Measurements from ENCODE around the gene SELL. TPM values are rescaled to one million over a fixed set of nuclear protein-coding genes. Genes with fewer than 3 reads are reported as not detected.

The SELL gene
- total RNA-seq, 1 donor from 2014 or later, result not detected

DNA sequence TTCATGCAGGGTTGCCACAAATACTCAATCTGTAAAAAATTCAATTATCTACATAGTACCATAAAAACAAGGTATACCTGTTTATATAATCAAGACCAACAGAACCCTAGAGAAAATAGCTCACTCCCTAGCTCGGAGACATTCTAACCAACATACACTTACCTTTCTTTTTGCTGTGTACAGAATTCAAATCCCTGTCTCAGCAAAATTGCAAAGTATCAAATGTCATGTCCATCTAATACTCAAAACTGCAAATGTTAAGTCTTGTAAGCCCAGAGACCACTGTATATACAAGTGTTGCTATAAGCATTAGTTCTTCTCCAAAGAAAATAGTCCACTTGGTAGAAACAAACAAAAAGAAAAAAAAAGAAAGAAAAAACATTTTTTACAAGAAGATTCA, 38.6 kb upstream of the SELL start:
- H3K4me3 ChIP-seq, result no peak overlapping the region
- no peak overlapping the region for H3K4me3 Mint-ChIP-seq
- H3K36me3 ChIP-seq, result no peaks in the 10 kb centered on the region
- no peak overlapping the region for H3K4me2 ChIP-seq
- no peaks in the 10 kb centered on the region for H3K79me2 ChIP-seq (ENCODE audit: low read depth)
- no peaks in the 10 kb centered on the region for H3K27me3 ChIP-seq
- H3K36me3 Mint-ChIP-seq, result no peaks in the 10 kb centered on the region
- no peaks in the 10 kb centered on the region for H3K9me3 Mint-ChIP-seq
- no peak overlapping the region for H3K27ac Mint-ChIP-seq
- TF ChIP-seq EZH2 (IDR thresholded peaks at IDR 0.05) (no peak), EZH2phosphoT487 (IDR thresholded peaks at IDR 0.05) (no peak)
- TF ChIP-seq, protein P1, sequence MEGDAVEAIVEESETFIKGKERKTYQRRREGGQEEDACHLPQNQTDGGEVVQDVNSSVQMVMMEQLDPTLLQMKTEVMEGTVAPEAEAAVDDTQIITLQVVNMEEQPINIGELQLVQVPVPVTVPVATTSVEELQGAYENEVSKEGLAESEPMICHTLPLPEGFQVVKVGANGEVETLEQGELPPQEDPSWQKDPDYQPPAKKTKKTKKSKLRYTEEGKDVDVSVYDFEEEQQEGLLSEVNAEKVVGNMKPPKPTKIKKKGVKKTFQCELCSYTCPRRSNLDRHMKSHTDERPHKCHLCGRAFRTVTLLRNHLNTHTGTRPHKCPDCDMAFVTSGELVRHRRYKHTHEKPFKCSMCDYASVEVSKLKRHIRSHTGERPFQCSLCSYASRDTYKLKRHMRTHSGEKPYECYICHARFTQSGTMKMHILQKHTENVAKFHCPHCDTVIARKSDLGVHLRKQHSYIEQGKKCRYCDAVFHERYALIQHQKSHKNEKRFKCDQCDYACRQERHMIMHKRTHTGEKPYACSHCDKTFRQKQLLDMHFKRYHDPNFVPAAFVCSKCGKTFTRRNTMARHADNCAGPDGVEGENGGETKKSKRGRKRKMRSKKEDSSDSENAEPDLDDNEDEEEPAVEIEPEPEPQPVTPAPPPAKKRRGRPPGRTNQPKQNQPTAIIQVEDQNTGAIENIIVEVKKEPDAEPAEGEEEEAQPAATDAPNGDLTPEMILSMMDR (IDR thresholded peaks at IDR 0.05), result no peak
- no peaks in the 10 kb centered on the region for H3F3A ChIP-seq (ENCODE audit: low read depth)
- DNase-seq (ENCODE audit: low spot score), result no peak
- no peaks in the 10 kb centered on the region for H4K20me1 ChIP-seq (ENCODE audit: low read depth)
- H3K4me1 Mint-ChIP-seq, result no peaks in the 10 kb centered on the region
- H3K27me3 Mint-ChIP-seq (ENCODE audit: insufficient read depth, low read depth), result no peaks in the 10 kb centered on the region
- no peak overlapping the region for H2AFZ ChIP-seq (replicated peaks)
- H3K27ac ChIP-seq, result no peak overlapping the region
- H3K9ac ChIP-seq, result no peak overlapping the region
- no peaks in the 10 kb centered on the region for H3K9me3 ChIP-seq (ENCODE audit: low read depth)
- H3K4me1 ChIP-seq, result peaks cover 11% of the 10 kb centered on the region

DNA sequence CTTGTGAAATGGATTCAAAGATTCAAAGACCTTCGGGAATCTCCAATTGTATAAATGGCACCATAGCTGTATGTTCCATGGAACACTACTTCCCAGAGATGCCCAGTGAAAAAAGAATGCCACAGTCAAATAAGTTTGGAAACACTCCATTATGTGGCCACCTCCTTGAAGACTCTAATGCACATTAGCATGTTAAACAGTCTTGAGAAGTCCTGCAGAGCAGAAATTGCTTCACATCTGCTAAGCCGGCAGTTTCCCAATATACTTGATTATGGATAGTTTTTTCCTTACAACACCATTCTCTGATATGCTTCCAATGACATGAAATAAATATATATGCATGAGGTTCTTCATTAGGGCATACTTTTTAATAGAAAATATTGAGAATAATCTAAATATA, 35.1 kb upstream of the SELL start:
- H3K4me1 ChIP-seq, result peaks cover 11% of the 10 kb centered on the region
- no peak overlapping the region for H3K4me3 ChIP-seq
- Mint-ChIP-seq H3K9me3 (no peaks in the 10 kb centered on the region), H3K36me3 (no peaks in the 10 kb centered on the region), H3K4me1 (no peaks in the 10 kb centered on the region), H3K4me3 (no peak overlapping the region), H3K27ac (no peak overlapping the region), H3K27me3 (ENCODE audit: insufficient read depth, low read depth) (no peaks in the 10 kb centered on the region)
- no peaks in the 10 kb centered on the region for H3K27me3 ChIP-seq
- no peak for TF ChIP-seq EZH2phosphoT487 (IDR thresholded peaks at IDR 0.05)
- TF ChIP-seq, protein P1 (IDR thresholded peaks at IDR 0.05), result no peak
- TF ChIP-seq EZH2 (IDR thresholded peaks at IDR 0.05), result no peak
- no peaks in the 10 kb centered on the region for H3F3A ChIP-seq (ENCODE audit: low read depth)
- no peaks in the 10 kb centered on the region for H3K79me2 ChIP-seq (ENCODE audit: low read depth)
- H4K20me1 ChIP-seq (ENCODE audit: low read depth), result no peaks in the 10 kb centered on the region
- DNase-seq (ENCODE audit: low spot score), result no peak
- no peak overlapping the region for H3K9ac ChIP-seq
- H3K36me3 ChIP-seq, result no peaks in the 10 kb centered on the region
- no peaks in the 10 kb centered on the region for H3K9me3 ChIP-seq (ENCODE audit: low read depth)
- H3K4me2 ChIP-seq, result no peak overlapping the region
- H3K27ac ChIP-seq, result no peak overlapping the region
- H2AFZ ChIP-seq (replicated peaks), result no peak overlapping the region

DNA sequence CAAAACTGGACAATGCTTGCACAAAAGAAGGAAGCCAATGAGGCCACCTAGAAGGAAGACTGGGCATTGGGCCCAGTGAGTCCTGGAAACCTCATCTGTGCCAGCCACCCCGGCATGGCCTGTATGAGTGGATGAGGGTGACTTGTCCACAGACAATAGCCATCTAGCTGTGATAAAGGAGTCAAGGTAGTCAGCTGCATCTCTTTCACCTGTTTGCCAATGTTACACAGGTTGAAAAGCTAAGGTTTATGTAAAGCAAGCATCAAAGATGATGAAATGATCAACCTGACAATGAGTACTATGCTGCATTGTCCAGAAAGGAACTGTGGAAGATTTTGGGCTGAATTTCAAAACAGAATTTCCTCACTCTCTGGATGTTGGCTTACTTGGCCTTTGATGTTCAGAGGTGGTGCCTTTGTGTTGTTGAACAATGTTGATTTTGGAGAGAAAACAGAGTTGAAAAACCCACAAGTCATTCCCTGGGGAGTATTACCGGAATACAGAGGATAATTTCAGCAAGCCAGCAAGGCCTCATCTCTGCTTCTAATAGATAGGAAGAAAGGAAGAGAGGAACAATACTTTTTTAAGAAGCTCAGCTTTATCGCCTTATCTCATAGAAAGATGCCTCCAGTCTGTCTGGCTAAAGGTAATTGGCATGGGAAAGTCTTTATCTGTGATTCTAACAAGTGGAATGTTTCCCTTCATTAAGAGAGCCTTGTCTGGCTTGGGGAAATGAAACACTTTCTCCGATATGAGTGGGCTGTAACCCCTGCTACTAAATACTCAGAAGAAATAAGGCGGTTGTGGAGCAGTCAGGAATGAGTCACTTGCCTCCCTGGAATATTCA, 33.8 kb upstream of the SELL start:
- H3K79me2 ChIP-seq (ENCODE audit: low read depth), result no peaks in the 10 kb centered on the region
- H3K36me3 ChIP-seq, result no peaks in the 10 kb centered on the region
- no peak overlapping the region for H2AFZ ChIP-seq (replicated peaks)
- Mint-ChIP-seq H3K4me1 (peaks cover 3% of the 10 kb centered on the region), H3K36me3 (no peaks in the 10 kb centered on the region), H3K27ac (no peak overlapping the region), H3K27me3 (ENCODE audit: insufficient read depth, low read depth) (no peaks in the 10 kb centered on the region), H3K9me3 (no peaks in the 10 kb centered on the region), H3K4me3 (no peak overlapping the region)
- no peak overlapping the region for H3K27ac ChIP-seq
- TF ChIP-seq EZH2 (IDR thresholded peaks at IDR 0.05) (no peak), EZH2phosphoT487 (IDR thresholded peaks at IDR 0.05) (no peak)
- TF ChIP-seq, protein P1 (IDR thresholded peaks at IDR 0.05), result no peak
- H3K4me3 ChIP-seq, result no peak overlapping the region
- no peak for DNase-seq (ENCODE audit: low spot score)
- H3K4me1 ChIP-seq, result peaks cover 11% of the 10 kb centered on the region
- H3F3A ChIP-seq (ENCODE audit: low read depth), result no peaks in the 10 kb centered on the region
- H3K27me3 ChIP-seq, result no peaks in the 10 kb centered on the region
- no peak overlapping the region for H3K9ac ChIP-seq
- no peaks in the 10 kb centered on the region for H4K20me1 ChIP-seq (ENCODE audit: low read depth)
- no peaks in the 10 kb centered on the region for H3K9me3 ChIP-seq (ENCODE audit: low read depth)
- no peak overlapping the region for H3K4me2 ChIP-seq
